Measurements from ENCODE around the gene RARG.

The RARG gene

GRCh38 chr12:53241623-53242412 is 9.8 kb upstream of the RARG start:
- no peak for DNase-seq

GRCh38 chr12:53239643-53240258 is 7.7 kb upstream of the RARG start:
- DNase-seq = no peak

- no peak for DNase-seq
These were observed 4.6 kb upstream of the RARG start for GRCh38 chr12:53236443-53237111.

- DNase-seq = no peak
These were observed 3.9 kb upstream of the RARG start for GRCh38 chr12:53235742-53236442.

GRCh38 chr12:53235164-53235563 is 3.2 kb upstream of the RARG start:
- no peak for DNase-seq

GRCh38 chr12:53234271-53234914 is 2.4 kb upstream of the RARG start:
- no peak for DNase-seq

- DNase-seq = no peak
These were observed 1.7 kb upstream of the RARG start for GRCh38 chr12:53233671-53234121.

- DNase-seq = no peak
These were observed 845 bp upstream of the RARG start for GRCh38 chr12:53232646-53233461.

- no peak for DNase-seq
These were observed 413 bp downstream of the RARG start for GRCh38 chr12:53231671-53231920.

- DNase-seq = no peak
These were observed 1.7 kb downstream of the RARG start for GRCh38 chr12:53230108-53230845.

- DNase-seq = no peak
These were observed 2.6 kb downstream of the RARG start for GRCh38 chr12:53229454-53229853.

- DNase-seq = no peak
These were observed 4.2 kb downstream of the RARG start for GRCh38 chr12:53227836-53228235.

- no peak for DNase-seq
These were observed 4.7 kb downstream of the RARG start for GRCh38 chr12:53227341-53227740.

- no peak for DNase-seq
These were observed 5.2 kb downstream of the RARG start for GRCh38 chr12:53226815-53227214.

- DNase-seq = no peak
These were observed 6.2 kb downstream of the RARG start for GRCh38 chr12:53225635-53226424.

- DNase-seq = no peak
These were observed 6.9 kb downstream of the RARG start for GRCh38 chr12:53224897-53225634.

GRCh38 chr12:53224061-53224896 is 7.7 kb downstream of the RARG start:
- DNase-seq = no peak

GRCh38 chr12:53223389-53224060 is 8.5 kb downstream of the RARG start:
- no peak for DNase-seq

Measured in GF-D8 (cell line).